NCI-H82 treated with DMSO at 0.1 percent for 48 hours (cell line): ENCODE results near the gene CDK5RAP2.
"Not testable (repeated sequence)": the region's sequence is repeated elsewhere in the genome, so short reads cannot be mapped to it uniquely, and the experiment has no call there.

ENCODE experiments used
- DNase-seq: peaks from one replicate; lab custom pipeline; 2025; ENCODE audit not compliant: unreplicated experiment; lab: John Stamatoyannopoulos, UW

The CDK5RAP2 gene

GRCh38 chr9:120475341-120475740, 104.6 kb downstream of the CDK5RAP2 start:
- no peak for DNase-seq

- DNase-seq, result no peak
Observed at GRCh38 chr9:120474591-120475243, 105.2 kb downstream of the CDK5RAP2 start.

- DNase-seq, result no peak
Observed at GRCh38 chr9:120473608-120474007, 106.4 kb downstream of the CDK5RAP2 start.

GRCh38 chr9:120465685-120466407, 114.1 kb downstream of the CDK5RAP2 start:
- no peak for DNase-seq

GRCh38 chr9:120464887-120465421, 115.0 kb downstream of the CDK5RAP2 start:
- no peak for DNase-seq

GRCh38 chr9:120464176-120464886, 115.6 kb downstream of the CDK5RAP2 start:
- no peak for DNase-seq

GRCh38 chr9:120463765-120464164, 116.2 kb downstream of the CDK5RAP2 start:
- DNase-seq, result no peak

- DNase-seq, result not testable (repeated sequence)
Observed at GRCh38 chr9:120461677-120462076, 118.3 kb downstream of the CDK5RAP2 start.

GRCh38 chr9:120456218-120456617, 123.7 kb downstream of the CDK5RAP2 start:
- DNase-seq, result no peak

- no peak for DNase-seq
Observed at GRCh38 chr9:120454467-120454866, 125.5 kb downstream of the CDK5RAP2 start.

- no peak for DNase-seq
Observed at GRCh38 chr9:120453792-120454191, 126.2 kb downstream of the CDK5RAP2 start.

- DNase-seq, result no peak
Observed at GRCh38 chr9:120452631-120453030, 127.3 kb downstream of the CDK5RAP2 start.

GRCh38 chr9:120450916-120451315, 129.1 kb downstream of the CDK5RAP2 start:
- no peak for DNase-seq

- DNase-seq, result no peak
Observed at GRCh38 chr9:120449566-120449965, 130.4 kb downstream of the CDK5RAP2 start.

GRCh38 chr9:120447959-120448500, 131.9 kb downstream of the CDK5RAP2 start:
- DNase-seq, result no peak

GRCh38 chr9:120446671-120447070, 133.3 kb downstream of the CDK5RAP2 start:
- no peak for DNase-seq

- DNase-seq, result no peak
Observed at GRCh38 chr9:120443976-120444375, 136.0 kb downstream of the CDK5RAP2 start.

- no peak for DNase-seq
Observed at GRCh38 chr9:120443489-120443888, 136.5 kb downstream of the CDK5RAP2 start.

- no peak for DNase-seq
Observed at GRCh38 chr9:120442308-120442995, 137.5 kb downstream of the CDK5RAP2 start.

GRCh38 chr9:120441426-120442307, 138.3 kb downstream of the CDK5RAP2 start:
- no peak for DNase-seq
